HepG2 (cell line): Measurements from ENCODE around the gene EPM2A. TPM values are rescaled to one million over a fixed set of nuclear protein-coding genes. Genes with fewer than 3 reads are reported as not detected.

Experiments
- ATAC-seq: fragments of 200-7000 bp; cut with Tn5 transposase; 3 replicates; pipeline ENCODE4 v1.9.1; 2020; ENCODE audit warnings: mild to moderate bottlenecking, moderate library complexity
- BruUV-seq: library from RNA; stranded (reverse); fragments of 400-500 nt; replicated peaks from 2 replicates; lab custom pipeline; 2021; lab: Mats Ljungman, UMichigan
- CTCF ChIA-PET: fragments of 300-600 bp; formaldehyde crosslinking; extraction: SDS; loops from one replicate; lab custom pipeline; 2021; ENCODE audit warnings: low total read pairs, inconsistent platforms, low intra/inter-chr PET ratio; lab: Yijun Ruan, JAX
- POLR2A ChIA-PET: fragments of 350-600 bp; sonication (Branson Sonifier 250); formaldehyde crosslinking; loops from one replicate; lab custom pipeline; 2020; ENCODE audit warnings: antibody characterized with exemption, inconsistent platforms; lab: Yijun Ruan, JAX
- DNase-seq: peaks from one replicate; pipeline ENCODE4 v3.0.0-alpha.2; 2015; ENCODE audit warnings: low spot score
- FAIRE-seq: peaks from 3 replicates; lab custom pipeline; 2011; peaks lifted over from hg19 to GRCh38; lab: Jason Lieb, UNC
- H2AFZ ChIP-seq: one replicate; pipeline ENCODE4 v1.6.1; 2011; ENCODE audit warnings: low read length, inconsistent platforms
- H3K27ac ChIP-seq: fragments of 300-600 bp; 3 replicates; pipeline ENCODE4 v1.8.0; 2011; ENCODE audit warnings: mixed run types, mild to moderate bottlenecking, mixed read lengths, low read length, inconsistent platforms; ENCODE audit not compliant: insufficient read depth; ENCODE audit errors: extremely low read length
- H3K27me3 ChIP-seq, 2 experiments: fragments of 200-600 bp in 1 of 2; 2 replicates in 1 of 2; 3 replicates in 1 of 2; pipeline versions ENCODE4 v1.6.0 to v1.8.0; 2011; ENCODE audit warnings: low read length in 2 of 2, mild to moderate bottlenecking in 2 of 2, moderate library complexity in 2 of 2, inconsistent platforms in 1 of 2; ENCODE audit not compliant: insufficient read depth in 2 of 2, control insufficient read depth in 1 of 2
- H3K36me3 ChIP-seq, 2 experiments: fragments of 200-600 bp in 1 of 2; replicated peaks in 1 of 2; 2 replicates in 1 of 2; 3 replicates in 1 of 2; pipeline versions ENCODE4 v1.5.1 to v1.8.0; 2011; ENCODE audit warnings: low read length in 2 of 2, inconsistent platforms in 1 of 2; ENCODE audit not compliant: insufficient read depth in 2 of 2, control insufficient read depth in 1 of 2
- H3K4me1 ChIP-seq: 2 replicates; pipeline ENCODE4 v1.5.1; 2012; ENCODE audit warnings: low read length, inconsistent platforms; ENCODE audit not compliant: insufficient read depth
- H3K4me2 ChIP-seq: 2 replicates; pipeline ENCODE4 v1.6.0; 2011; ENCODE audit warnings: low read depth, low read length, inconsistent platforms
- H3K4me3 ChIP-seq, 3 experiments: fragments of 200-600 bp in 1 of 3; sonication (generic), shearing (Covaris generic) in 1 of 3; replicated peaks in 1 of 3; 2 replicates each; pipeline ENCODE4 v1.5.1; 2011 to 2016; ENCODE audit warnings: low read length in 3 of 3, inconsistent platforms in 2 of 3, low read depth in 2 of 3, mild to moderate bottlenecking in 2 of 3, control low read depth in 1 of 3, mixed read lengths in 1 of 3; ENCODE audit not compliant: insufficient read depth in 1 of 3
- H3K79me2 ChIP-seq: one replicate; pipeline ENCODE4 v1.6.1; 2011; ENCODE audit warnings: low read length, inconsistent platforms; ENCODE audit not compliant: insufficient read depth
- H3K9ac ChIP-seq: 2 replicates; pipeline ENCODE4 v1.6.0; 2011; ENCODE audit warnings: mild to moderate bottlenecking, low read depth, low read length, inconsistent platforms; ENCODE audit not compliant: insufficient read depth
- H3K9me3 ChIP-seq: 2 replicates; pipeline ENCODE4 v1.5.1; 2012; ENCODE audit warnings: mild to moderate bottlenecking, low read length
- H4K20me1 ChIP-seq: 2 replicates; pipeline ENCODE4 v1.6.0; 2011; ENCODE audit warnings: inconsistent platforms, mild to moderate bottlenecking, low read length, moderate library complexity; ENCODE audit not compliant: insufficient read depth
- FOXJ3 ChIP-seq: sonication (generic); formaldehyde crosslinking; IDR thresholded peaks from 2 replicates; pipeline ENCODE4 v1.4.0; 2020; ENCODE audit warnings: missing genetic modification reagents, mild to moderate bottlenecking, borderline replicate concordance
- KDM5A ChIP-seq: fragments of 200-600 bp; sonication (generic); IDR thresholded peaks from 2 replicates; pipeline ENCODE4 v1.7.0; 2018; ENCODE audit warnings: antibody characterized with exemption, mild to moderate bottlenecking, low read length, borderline replicate concordance
- NCOR1 ChIP-seq: fragments of 200-600 bp; sonication (generic); IDR thresholded peaks from 2 replicates; pipeline ENCODE4 v1.7.0; 2017; ENCODE audit warnings: antibody characterized with exemption, low read length, borderline replicate concordance
- SIN3A ChIP-seq: IDR thresholded peaks from 2 replicates; pipeline ENCODE4 v1.6.1; 2011; ENCODE audit warnings: low read depth, mild to moderate bottlenecking, control low read depth, low read length, borderline replicate concordance
- SNRNP70 ChIP-seq: fragments of 200-400 bp; formaldehyde crosslinking; IDR thresholded peaks from 2 replicates; pipeline ENCODE4 v1.6.1; 2017; ENCODE audit warnings: mild to moderate bottlenecking, low read depth, low read length, moderate library complexity
- ZNF652 ChIP-seq: IDR thresholded peaks from 2 replicates; pipeline ENCODE4 v1.6.1; 2016; ENCODE audit warnings: low read depth, borderline replicate concordance
- ZNF737 ChIP-seq: sonication (generic); formaldehyde crosslinking; IDR thresholded peaks from 2 replicates; pipeline ENCODE4 v1.5.0; 2020; ENCODE audit warnings: missing genetic modification reagents, mild to moderate bottlenecking, borderline replicate concordance
- ZSCAN29 ChIP-seq: sonication (generic); formaldehyde crosslinking; conservative IDR thresholded peaks from 2 replicates; pipeline ENCODE4 v1.4.0; 2020; ENCODE audit warnings: mild to moderate bottlenecking, missing genetic modification reagents
- WGBS: methylation state at CpG from one replicate; pipeline ENCODE4 v1.1.6; 2017; ENCODE audit warnings: low lambda C conversion rate; 5-methylcytosine and 5-hydroxymethylcytosine counted together
- in situ Hi-C: cut with HindIII; loops from 2 replicates; pipeline ENCODE4 v1.10.0; 2017; ENCODE audit warnings: low pct_unique_long_range_greater_than_20kb; ENCODE audit not compliant: extremely low pct_ligation_motif_present
- intact Hi-C: fragments of 100-400 bp; cut with micrococcal nuclease; formaldehyde crosslinking; loops from one replicate; pipeline ENCODE4 v1.10.0; 2022; ENCODE audit not compliant: unreplicated experiment
- polyA plus RNA-seq, 8 experiments: library from polyadenylated mRNA; depleted of rRNA in 3 of 8; stranded (reverse) in 7 of 8; unstranded in 1 of 8; fragments of >200 nt; fragmentation: Illumina TruSeq in 4 of 8; extraction: Trizol in 4 of 8; gene quantifications; 2 replicates each; pipeline versions ENCODE4 v1.2.1 to v1.2.3, GENCODE V29; 2011 to 2016; ENCODE audit warnings: low read depth in 4 of 8, missing spikeins in 1 of 8, mixed read lengths in 1 of 8; ENCODE audit not compliant: insufficient read depth in 1 of 8
- total RNA-seq, 5 experiments: library from RNA; depleted of rRNA; stranded (reverse); fragments of >200 nt; fragmentation: Illumina TruSeq; extraction: Trizol; gene quantifications; 2 replicates each; pipeline ENCODE4 v1.2.3, GENCODE V29; 2016; ENCODE audit warnings: low read depth in 1 of 5
- TF ChIP-seq, protein P1 (sequence below): IDR thresholded peaks from 2 replicates; pipeline ENCODE4 v1.6.1; 2016; ENCODE audit warnings: missing compliant biosample characterization, missing genetic modification reagents, borderline replicate concordance
- TF ChIP-seq, protein P2 (sequence below): sonication (generic); formaldehyde crosslinking; IDR thresholded peaks from 2 replicates; pipeline ENCODE4 v1.4.0; 2020; ENCODE audit warnings: missing genetic modification reagents
- TF ChIP-seq, protein P3 (sequence below): sonication (generic); formaldehyde crosslinking; conservative IDR thresholded peaks from 2 replicates; pipeline ENCODE4 v1.5.0; 2020; ENCODE audit warnings: missing genetic modification reagents

Gene EPM2A
- total and polyA plus RNA-seq, 2 of the 13 experiments (the other 11 are each of a cell fraction or from before 2014, with no cell fraction given) = 4.6 to 9.2 TPM

DNA sequence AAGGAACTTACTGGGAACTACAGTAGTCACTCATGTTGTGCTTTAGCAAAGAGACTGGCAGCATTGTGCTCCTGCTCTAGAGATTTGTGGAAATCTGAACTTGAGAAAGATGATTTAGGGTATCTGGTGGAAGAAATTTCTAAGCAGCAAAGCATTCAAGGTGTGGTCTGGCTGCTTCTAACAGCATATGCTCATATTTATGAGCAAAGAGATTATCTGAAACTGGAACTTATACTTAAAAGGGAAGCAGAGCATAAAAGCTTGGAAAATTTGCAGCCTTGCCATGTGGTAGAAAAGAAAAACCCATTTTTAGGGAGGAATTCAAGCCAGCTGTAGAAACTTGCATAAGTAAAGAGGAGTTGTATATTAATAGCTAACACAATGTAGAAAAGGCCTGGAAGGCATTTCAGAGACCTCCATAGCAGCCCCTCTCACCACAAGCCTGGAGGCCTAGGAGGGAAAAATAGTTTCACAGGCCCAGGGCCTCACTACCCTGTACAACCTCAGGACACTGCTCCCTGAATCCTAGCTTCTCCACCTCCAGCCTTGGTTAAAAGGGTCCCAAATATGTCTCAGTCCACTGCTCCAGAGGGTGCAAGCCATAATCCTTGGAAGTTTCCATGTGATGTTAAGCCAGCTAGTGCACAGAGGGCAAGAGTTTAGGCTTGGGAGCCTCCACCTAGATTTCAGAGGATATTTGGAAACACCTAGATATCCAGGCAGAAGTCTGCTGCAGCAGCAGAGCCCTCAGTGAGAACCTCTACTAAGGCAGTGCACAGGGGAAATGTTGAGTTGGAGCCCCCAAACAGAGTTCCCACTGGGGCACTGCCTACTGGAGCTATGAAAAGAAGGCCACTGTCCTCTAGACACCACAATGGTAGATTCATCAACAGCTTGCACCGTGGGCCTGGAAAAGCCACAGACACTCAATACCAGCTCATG lies 6.6 kb downstream of the EPM2A start:
- Histone ChIP-seq H3K9ac (no peak overlapping the region), H3K4me2 (no peak overlapping the region), H3K36me3 (no peaks in the 10 kb centered on the region), H4K20me1 (no peaks in the 10 kb centered on the region), H3K4me1 (peaks cover 5% of the 10 kb centered on the region), H3K79me2 (no peaks in the 10 kb centered on the region), H3K4me3 (no peak overlapping the region), H3K9me3 (peaks cover 22% of the 10 kb centered on the region), H3K27ac (no peak overlapping the region), H3K27me3 (no peaks in the 10 kb centered on the region), H2AFZ (no peak overlapping the region)
- TF ChIP-seq SIN3A = no peak
- no peak for TF ChIP-seq ZNF737 (CRISPR knock-in tag)
- no peak for TF ChIP-seq FOXJ3 (CRISPR knock-in tag)
- TF ChIP-seq NCOR1 = no peak
- TF ChIP-seq, protein P1, sequence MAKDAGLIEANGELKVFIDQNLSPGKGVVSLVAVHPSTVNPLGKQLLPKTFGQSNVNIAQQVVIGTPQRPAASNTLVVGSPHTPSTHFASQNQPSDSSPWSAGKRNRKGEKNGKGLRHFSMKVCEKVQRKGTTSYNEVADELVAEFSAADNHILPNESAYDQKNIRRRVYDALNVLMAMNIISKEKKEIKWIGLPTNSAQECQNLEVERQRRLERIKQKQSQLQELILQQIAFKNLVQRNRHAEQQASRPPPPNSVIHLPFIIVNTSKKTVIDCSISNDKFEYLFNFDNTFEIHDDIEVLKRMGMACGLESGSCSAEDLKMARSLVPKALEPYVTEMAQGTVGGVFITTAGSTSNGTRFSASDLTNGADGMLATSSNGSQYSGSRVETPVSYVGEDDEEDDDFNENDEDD (CRISPR knock-in tag) = no peak
- TF ChIP-seq KDM5A = no peak
- TF ChIP-seq SNRNP70 = no peak
- TF ChIP-seq, protein P2, sequence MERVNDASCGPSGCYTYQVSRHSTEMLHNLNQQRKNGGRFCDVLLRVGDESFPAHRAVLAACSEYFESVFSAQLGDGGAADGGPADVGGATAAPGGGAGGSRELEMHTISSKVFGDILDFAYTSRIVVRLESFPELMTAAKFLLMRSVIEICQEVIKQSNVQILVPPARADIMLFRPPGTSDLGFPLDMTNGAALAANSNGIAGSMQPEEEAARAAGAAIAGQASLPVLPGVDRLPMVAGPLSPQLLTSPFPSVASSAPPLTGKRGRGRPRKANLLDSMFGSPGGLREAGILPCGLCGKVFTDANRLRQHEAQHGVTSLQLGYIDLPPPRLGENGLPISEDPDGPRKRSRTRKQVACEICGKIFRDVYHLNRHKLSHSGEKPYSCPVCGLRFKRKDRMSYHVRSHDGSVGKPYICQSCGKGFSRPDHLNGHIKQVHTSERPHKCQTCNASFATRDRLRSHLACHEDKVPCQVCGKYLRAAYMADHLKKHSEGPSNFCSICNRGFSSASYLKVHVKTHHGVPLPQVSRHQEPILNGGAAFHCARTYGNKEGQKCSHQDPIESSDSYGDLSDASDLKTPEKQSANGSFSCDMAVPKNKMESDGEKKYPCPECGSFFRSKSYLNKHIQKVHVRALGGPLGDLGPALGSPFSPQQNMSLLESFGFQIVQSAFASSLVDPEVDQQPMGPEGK = no peak
- TF ChIP-seq ZSCAN29 (CRISPR knock-in tag) = no peak
- TF ChIP-seq, protein P3, sequence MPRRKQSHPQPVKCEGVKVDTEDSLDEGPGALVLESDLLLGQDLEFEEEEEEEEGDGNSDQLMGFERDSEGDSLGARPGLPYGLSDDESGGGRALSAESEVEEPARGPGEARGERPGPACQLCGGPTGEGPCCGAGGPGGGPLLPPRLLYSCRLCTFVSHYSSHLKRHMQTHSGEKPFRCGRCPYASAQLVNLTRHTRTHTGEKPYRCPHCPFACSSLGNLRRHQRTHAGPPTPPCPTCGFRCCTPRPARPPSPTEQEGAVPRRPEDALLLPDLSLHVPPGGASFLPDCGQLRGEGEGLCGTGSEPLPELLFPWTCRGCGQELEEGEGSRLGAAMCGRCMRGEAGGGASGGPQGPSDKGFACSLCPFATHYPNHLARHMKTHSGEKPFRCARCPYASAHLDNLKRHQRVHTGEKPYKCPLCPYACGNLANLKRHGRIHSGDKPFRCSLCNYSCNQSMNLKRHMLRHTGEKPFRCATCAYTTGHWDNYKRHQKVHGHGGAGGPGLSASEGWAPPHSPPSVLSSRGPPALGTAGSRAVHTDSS (CRISPR knock-in tag) = no peak
- TF ChIP-seq ZNF652 (CRISPR knock-in tag) = no peak
- POLR2A ChIA-PET = no interaction called here
- CTCF ChIA-PET = no interaction called here
- FAIRE-seq (no peak), DNase-seq (no peak), ATAC-seq (no peak)
- intact Hi-C loops (no loop called here), in situ Hi-C loops (no loop called here)
- BruUV-seq = no TSS peak
- 100% methylated on average over 1 of the region's 1 CpG for WGBS
